Activated naive CD4-positive, alpha-beta T cell (primary cell): ENCODE results near the gene SULT1E1.

Source experiments
- DNase-seq, 4 experiments: peaks; one replicate each; lab custom pipeline; 2025; lab: John Stamatoyannopoulos, UW

SULT1E1 gene

GRCh38 chr4:69860052-69860451, at the start of gene SULT1E1:
Gene SULT1E1 (minus strand): TSS chr4:69860145. CDS start chr4:69857644, 2,501 bp downstream.
- DNase-seq = no peak

- no peak for DNase-seq
Observed at GRCh38 chr4:69909195-69909594, 49.2 kb upstream of the SULT1E1 start.

GRCh38 chr4:69907151-69907550, 47.2 kb upstream of the SULT1E1 start:
- no peak for DNase-seq

- no peak for DNase-seq
Observed at GRCh38 chr4:69896530-69897116, 36.7 kb upstream of the SULT1E1 start.

- no peak for DNase-seq
Observed at GRCh38 chr4:69894721-69895120, 34.8 kb upstream of the SULT1E1 start.

- DNase-seq = no peak
Observed at GRCh38 chr4:69894186-69894585, 34.2 kb upstream of the SULT1E1 start.

- DNase-seq = no peak
Observed at GRCh38 chr4:69888336-69888735, 28.4 kb upstream of the SULT1E1 start.

GRCh38 chr4:69882150-69882549, 22.2 kb upstream of the SULT1E1 start:
- DNase-seq = no peak

GRCh38 chr4:69881173-69881773, 21.3 kb upstream of the SULT1E1 start:
- peak in 1 of 4 experiments; percentile 0 for DNase-seq

GRCh38 chr4:69878250-69878649, 18.3 kb upstream of the SULT1E1 start:
- DNase-seq = no peak

GRCh38 chr4:69877453-69877852, 17.5 kb upstream of the SULT1E1 start:
- no peak for DNase-seq

- DNase-seq = no peak
Observed at GRCh38 chr4:69876071-69876470, 16.1 kb upstream of the SULT1E1 start.

GRCh38 chr4:69875576-69875975, 15.6 kb upstream of the SULT1E1 start:
- DNase-seq = no peak

- DNase-seq = no peak
Observed at GRCh38 chr4:69874507-69874906, 14.6 kb upstream of the SULT1E1 start.

- no peak for DNase-seq
Observed at GRCh38 chr4:69861756-69862155, 1.8 kb upstream of the SULT1E1 start.

GRCh38 chr4:69860521-69861298, 765 bp upstream of the SULT1E1 start:
- DNase-seq = no peak

GRCh38 chr4:69859140-69859685, 732 bp downstream of the SULT1E1 start:
- DNase-seq = no peak

- no peak for DNase-seq
Observed at GRCh38 chr4:69858690-69859089, 1.3 kb downstream of the SULT1E1 start.

GRCh38 chr4:69855822-69856221, 4.1 kb downstream of the SULT1E1 start:
- DNase-seq = no peak

GRCh38 chr4:69849969-69850368, 10.0 kb downstream of the SULT1E1 start:
- no peak for DNase-seq

GRCh38 chr4:69849297-69849696, 10.6 kb downstream of the SULT1E1 start:
- no peak for DNase-seq

- DNase-seq = no peak
Observed at GRCh38 chr4:69848028-69848427, 11.9 kb downstream of the SULT1E1 start.

- no peak for DNase-seq
Observed at GRCh38 chr4:69843932-69844331, 16.0 kb downstream of the SULT1E1 start.
